ENCODE results near the gene SSH3.

Gene SSH3, protein sequence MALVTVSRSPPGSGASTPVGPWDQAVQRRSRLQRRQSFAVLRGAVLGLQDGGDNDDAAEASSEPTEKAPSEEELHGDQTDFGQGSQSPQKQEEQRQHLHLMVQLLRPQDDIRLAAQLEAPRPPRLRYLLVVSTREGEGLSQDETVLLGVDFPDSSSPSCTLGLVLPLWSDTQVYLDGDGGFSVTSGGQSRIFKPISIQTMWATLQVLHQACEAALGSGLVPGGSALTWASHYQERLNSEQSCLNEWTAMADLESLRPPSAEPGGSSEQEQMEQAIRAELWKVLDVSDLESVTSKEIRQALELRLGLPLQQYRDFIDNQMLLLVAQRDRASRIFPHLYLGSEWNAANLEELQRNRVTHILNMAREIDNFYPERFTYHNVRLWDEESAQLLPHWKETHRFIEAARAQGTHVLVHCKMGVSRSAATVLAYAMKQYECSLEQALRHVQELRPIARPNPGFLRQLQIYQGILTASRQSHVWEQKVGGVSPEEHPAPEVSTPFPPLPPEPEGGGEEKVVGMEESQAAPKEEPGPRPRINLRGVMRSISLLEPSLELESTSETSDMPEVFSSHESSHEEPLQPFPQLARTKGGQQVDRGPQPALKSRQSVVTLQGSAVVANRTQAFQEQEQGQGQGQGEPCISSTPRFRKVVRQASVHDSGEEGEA

DNA sequence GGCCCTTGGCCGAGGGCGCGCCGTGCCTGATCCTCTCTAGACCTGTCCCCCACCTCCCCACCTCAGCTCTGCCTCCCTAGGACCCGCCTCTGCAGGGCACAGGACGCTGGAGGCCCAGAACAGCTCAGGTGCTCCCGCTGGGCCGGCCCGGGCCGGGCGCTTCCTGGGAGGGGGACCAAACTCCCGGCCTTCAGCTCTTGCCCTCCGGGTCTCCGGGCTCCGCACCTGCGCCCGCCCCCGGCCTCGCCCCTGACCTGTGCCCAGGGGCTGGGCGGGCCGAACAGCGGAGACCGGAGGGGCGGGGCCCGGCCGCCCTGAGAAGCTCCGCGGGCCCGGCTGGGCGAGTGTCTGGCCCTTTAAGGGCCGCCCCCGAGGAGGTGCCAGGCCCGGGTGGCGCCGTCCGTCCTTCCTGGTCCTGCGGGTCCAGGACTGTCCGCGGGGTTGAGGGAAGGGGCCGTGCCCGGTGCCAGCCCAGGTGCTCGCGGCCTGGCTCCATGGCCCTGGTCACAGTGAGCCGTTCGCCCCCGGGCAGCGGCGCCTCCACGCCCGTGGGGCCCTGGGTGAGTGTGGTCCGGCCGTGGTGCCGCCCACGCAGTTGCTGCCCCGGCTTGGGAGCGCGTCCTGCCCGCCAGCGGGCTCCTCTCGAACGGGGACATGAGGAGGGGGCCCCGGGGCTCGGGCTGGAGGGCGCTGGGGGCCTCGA, at the start of gene SSH3:
SSH3 (plus strand) TSS at position 399 of the 703 bp plus-strand sequence; CDS start at position 495, 96 bp downstream.
- in situ Hi-C loops (cut with MboI; ENCODE audit: low sequenced_read_pairs): no loop called here

DNA sequence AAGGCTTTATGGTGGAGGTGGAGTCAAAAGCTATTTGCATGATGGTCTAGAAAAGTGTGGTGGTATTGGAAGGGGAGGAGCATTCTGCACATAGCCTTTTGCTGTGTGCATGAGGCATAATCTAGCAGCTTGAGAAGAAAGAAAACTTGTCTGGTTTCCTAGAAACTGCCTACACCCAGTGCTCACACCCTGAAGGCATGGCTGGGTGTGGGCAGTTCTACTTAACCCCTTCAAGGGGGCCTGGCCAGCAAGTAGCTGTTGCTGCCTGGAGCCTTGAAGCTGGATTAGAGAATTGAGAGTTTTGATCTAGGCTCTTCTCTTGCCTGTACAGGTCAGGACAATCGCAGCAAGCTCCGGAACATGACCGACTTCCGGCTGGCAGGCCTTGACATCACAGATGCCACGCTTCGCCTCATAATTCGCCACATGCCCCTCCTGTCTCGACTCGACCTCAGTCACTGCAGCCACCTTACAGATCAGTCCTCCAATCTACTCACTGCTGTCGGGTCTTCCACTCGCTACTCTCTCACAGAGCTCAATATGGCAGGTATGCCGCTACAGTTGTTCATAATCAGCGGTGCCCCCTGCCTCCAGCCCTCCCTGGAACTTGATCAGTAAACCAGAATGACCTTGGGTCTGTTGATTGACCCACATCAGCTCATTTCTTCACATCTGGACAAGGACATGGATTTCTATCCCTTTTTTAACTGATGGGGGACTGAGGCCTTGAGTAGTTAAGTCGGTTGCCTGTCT, 49.3 kb upstream of the SSH3 start:
- in situ Hi-C loops (cut with MboI; ENCODE audit: low sequenced_read_pairs): loop anchor here (10.0 kb wide), 1 partner anchor 131 kb away; no protein-coding TSS in a partner anchor

DNA sequence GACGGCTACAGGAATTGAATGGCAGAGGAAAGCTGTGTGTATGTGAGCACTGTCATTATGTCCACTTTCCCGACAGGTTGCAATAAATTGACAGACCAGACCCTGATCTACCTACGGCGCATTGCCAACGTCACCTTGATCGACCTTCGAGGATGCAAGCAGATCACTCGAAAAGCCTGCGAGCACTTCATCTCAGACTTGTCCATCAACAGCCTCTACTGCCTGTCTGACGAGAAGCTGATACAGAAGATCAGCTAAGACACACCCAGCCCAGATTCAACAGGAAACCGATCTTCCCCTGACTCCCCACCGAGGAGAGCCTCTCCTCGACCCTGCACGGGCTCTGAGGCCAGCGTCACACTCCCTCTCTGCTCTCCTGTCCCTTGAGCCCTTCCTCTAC, 48.5 kb upstream of the SSH3 start:
- in situ Hi-C loops (cut with MboI; ENCODE audit: low sequenced_read_pairs): loop anchor here (10.0 kb wide), 1 partner anchor 130 kb away; no protein-coding TSS in a partner anchor

DNA sequence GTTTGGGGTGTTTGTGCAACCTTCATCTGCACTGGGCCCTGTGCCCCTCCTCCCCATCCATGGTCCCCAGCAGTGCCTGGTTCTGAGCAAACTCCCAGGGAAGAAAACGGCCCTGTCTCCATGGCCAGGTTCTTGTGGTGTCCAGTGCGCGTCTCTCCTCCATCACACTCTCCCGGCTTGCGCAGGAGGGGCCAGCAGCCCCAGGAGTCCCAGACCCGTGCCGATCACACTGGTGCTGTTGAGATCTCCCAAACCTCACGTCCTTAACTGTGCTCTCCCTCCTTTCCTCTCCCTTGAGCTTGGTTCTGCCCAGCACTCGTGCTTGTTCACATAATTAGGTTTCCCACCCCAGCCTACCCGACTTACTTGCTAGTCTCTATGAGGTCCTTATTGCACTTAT, 48.0 kb upstream of the SSH3 start:
- in situ Hi-C loops (cut with MboI; ENCODE audit: low sequenced_read_pairs): loop anchor here (10.0 kb wide), 1 partner anchor 129 kb away; no protein-coding TSS in a partner anchor

DNA sequence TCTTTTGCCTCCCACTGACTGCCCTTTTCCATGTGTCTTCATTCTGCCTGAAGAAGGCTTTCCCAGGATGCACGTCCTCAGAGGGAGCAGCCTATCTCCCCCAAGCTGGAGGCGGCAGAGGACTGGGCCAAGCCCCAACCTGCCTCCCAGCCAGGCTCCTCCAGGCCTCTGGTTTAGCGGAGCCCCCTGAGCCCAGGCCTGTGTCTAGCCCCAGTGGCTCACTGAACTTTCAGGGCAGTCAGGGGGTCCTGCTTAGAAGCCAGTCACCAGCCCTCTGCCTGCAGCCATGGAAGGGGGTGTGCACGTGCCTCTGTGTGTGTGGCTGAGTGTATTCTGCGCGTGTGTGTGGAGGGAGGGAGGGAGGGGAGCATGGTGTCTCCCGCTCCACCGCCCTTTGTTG, 47.5 kb upstream of the SSH3 start:
- in situ Hi-C loops (cut with MboI; ENCODE audit: low sequenced_read_pairs): loop anchor here (10.0 kb wide), 1 partner anchor 129 kb away; no protein-coding TSS in a partner anchor

DNA sequence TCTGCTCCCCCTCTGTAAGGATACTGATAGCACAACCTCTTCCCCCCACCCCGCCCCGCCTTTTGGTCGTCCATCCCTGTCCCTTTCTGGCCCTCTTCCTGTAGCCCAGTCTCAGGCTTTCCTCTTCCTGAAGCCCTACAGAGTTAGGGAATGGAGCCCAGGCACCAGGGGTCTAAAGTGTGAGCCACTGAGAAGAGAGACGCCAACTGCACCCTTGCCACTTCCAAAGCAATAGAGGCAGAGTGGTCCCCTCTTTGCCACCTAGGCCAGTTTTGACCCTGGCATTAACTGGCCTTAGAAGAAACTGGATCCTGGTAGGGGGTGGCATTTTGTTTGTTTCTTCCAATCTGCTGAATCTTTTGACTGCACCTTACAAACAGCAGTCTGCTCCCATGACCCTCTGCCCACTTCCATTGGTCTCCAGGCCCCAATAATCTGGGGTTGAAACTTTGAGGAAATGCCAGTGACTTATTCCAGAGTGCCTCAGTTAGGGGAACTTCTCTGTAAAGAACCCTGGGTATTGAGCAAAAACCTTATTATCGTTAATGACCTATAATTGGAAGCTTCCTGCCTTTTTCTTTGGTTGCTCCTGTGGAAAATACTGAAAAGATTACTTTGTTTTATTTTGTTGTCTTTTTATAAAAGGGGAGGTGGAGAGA, 46.7 kb upstream of the SSH3 start:
- in situ Hi-C loops (cut with MboI; ENCODE audit: low sequenced_read_pairs): loop anchor here (10.0 kb wide), 1 partner anchor 128 kb away; no protein-coding TSS in a partner anchor

DNA sequence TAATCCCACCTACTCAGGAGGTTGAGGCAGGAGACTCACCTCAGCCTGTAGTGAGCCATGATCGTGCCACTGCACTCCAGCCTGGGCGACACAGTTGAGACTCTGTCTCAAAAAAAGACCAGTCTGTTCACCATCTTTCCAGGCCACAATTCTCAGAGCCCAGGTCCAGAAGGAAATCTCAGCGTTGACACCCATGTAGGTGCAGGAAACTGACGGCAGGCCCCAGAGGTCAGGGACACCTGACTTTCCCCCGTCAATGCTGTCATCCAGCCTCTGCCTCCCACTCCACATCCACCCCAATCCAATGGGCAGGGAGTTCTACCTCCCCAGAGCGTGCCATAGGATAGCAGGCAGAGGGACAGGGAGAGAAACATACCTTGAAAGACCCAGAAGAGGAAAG, 42.9 kb upstream of the SSH3 start:
- in situ Hi-C loops (cut with MboI; ENCODE audit: low sequenced_read_pairs): loop anchor here (5.0 kb wide), 1 partner anchor 52 kb away; no protein-coding TSS in a partner anchor

DNA sequence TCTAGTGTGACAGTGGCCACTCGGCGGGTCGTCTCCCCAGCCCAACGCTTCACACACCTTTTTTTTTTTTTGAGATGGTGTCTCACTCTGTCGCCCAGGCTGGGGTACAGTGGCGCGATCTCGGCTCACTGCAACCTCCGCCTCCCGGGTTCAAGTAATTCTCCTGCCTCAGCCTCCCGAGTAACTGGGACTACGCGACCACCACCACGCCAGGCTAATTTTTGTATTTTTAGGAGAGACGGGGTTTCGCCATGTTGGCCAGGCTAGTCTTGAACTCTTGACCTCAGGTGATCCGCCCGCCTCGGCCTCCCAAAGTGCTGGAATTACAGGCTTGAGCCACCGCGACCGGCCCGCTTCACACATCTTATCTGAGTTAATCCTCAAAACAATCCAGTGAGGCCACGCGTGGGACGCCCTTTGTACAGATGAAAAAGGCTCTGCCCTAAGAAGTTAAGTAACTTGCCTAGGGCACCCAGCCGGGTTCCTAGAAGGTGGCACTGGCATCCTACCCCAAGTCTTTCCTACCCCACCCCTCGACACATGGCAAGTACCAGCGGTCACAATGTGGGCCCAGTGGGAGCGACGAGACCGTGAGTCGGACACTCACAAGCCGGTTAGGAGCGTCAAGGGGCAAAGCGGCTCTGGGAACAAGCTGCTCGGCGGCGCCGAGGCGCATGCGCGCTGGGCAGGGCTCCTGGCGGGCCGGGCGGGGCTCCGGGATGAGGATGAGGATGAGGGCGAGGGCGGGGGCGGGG, 42.3 kb upstream of the SSH3 start:
- in situ Hi-C loops (cut with MboI; ENCODE audit: low sequenced_read_pairs): loop anchor here (5.0 kb wide), 1 partner anchor 51 kb away; no protein-coding TSS in a partner anchor

DNA sequence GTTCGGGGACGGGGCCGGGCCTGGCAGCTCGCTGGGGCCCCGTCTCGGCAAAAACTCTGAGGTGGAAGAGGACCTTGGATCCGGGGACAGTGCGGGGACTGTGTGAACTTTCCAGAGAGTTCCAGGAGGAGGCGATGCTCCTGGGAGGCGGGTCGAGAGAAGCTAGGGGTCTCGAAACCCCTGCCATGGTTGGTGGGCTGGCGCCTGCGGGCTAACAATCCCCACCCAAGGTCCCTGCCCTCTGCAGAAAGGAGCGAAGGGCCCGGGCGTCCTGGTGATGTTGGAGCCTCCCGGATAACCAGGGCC, 41.7 kb upstream of the SSH3 start:
- in situ Hi-C loops (cut with MboI; ENCODE audit: low sequenced_read_pairs): loop anchor here (5.0 kb wide), 1 partner anchor 51 kb away; no protein-coding TSS in a partner anchor

DNA sequence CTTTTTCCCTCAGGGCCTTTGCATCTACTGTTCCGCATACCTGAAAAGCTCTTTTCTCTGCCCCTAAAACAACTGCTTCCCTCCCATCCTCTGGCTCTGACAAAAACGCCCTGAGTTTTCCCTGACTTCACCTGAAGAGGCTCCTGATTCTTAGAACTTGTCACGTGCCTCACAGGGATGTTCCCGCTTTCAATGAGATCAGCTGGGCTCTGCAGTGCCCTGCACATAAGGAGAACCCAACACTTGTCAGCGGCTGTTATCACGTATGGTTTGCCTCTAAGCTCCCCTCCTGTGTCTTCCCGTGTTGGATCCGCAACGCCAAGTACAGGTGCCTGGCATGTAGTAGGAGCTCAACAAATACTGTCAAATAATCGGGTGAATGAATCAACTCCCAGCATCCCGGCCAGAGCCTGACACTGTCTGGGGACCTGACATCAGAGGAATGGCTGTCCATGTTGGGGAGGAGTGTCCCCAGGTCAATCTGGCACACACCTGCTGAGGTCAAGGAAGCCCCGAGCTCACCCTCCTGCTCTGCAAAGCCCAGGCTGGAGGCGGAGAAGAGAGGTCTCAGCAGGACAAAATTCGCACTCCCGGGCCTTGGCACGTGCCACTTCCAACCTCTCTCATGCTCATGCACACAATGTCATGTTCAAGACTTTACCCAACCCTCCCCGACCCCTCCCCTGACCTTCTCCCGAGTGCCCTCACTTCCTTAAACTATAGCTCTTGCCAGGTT, 41.2 kb upstream of the SSH3 start:
- in situ Hi-C loops (cut with MboI; ENCODE audit: low sequenced_read_pairs): loop anchor here (5.0 kb wide), 1 partner anchor 50 kb away; no protein-coding TSS in a partner anchor

DNA sequence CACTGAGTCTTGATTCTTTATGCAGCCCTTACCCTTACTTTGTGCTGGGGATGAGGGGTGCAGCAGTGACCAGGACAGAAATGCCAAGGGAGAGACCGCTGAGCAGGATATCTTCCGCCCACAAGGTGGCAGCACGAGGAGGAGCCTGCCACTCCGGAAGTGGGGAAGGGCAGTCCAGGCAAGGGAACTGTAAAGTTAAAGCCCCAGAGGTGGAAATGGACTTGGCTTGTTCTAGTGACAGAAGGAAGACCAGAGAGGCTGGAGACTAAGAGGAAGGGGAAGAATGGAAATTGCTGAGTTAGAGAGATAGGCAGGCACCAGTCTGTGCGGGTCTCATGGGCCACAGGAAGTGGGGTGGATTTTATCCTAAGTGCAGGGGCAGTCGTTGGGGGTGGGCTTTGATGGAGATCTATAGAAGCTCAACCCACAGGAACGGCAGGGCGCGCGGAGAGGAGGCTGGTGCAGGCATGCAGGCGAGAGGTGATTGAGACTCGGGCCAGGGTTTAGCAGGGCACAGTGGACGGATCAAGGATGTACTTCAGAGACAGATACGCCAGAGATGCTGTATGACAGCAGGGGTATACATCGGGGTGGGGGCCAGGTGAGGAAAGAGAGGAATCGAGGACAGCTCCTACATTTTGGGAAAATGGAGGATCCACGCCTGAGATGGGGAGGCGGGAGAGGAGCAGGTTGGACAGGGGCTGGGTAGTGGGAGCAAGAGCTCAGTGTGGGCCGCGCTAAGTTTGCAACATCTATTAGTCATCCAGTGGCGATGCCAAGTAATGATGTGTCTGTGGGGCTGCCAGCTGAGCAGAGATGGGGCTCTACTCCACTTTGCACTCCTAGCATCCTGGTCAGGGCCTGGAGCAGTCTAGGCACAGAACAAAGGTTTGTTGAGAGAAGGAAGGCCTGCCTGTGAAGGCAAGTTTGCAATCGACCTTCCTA, 40.3 kb upstream of the SSH3 start:
- in situ Hi-C loops (cut with MboI; ENCODE audit: low sequenced_read_pairs): loop anchor here (5.0 kb wide), 1 partner anchor 49 kb away; no protein-coding TSS in a partner anchor

DNA sequence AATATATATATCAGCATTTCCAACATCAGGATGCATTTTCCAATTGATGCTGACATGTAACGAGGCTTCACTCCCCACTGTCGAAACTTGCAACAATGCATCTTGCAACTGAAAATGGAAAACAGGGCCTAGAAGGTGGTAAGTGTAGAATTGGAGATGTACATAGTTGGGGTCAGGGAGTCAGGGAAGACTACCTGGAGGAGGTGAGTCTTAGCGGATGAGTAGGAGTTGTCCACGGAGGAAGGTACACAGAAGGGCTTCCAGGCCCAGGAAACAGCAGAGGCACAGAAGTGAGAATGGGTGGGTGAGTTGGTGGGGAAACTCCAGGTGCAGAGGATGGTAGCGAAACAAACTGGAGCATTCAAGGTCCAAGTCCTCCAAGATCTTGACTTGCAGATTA, 39.1 kb upstream of the SSH3 start:
- in situ Hi-C loops (cut with MboI; ENCODE audit: low sequenced_read_pairs): loop anchor here (5.0 kb wide), 1 partner anchor 48 kb away; no protein-coding TSS in a partner anchor

DNA sequence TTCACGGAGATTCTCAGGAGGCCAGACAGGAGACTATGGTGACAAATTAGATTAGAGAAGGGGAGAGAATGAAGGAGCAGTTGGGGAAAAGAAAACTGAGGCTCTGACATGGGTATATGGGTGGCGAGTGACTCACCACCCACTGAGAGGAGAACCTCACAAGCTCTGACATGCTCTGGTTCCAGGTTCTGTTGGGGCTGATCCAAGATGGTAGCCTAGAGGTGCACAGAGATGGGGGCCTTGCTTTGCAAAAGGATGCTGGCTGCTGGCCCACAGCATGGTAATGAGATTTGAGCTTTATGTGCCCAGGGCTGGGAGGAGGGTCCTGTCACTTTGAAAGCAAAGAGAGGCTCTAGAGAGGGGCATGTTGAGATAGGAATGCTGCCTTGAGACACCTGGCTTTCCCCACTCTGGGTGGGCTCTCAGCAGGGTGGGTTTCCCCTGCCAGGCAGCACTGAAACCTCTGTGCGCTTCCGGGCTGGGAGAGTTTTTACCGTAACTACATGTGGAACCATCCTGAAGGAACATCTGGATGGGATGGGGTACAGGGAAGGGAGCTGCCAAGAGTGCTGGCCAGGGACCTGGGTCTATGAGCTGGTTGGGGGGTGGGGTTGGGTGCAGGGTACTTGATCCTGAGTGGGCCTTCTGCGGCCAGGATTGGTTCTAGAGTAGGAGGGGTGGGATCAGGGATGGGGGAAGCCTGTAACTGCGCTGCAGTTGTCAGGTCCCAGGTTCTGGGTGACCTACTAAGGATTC, 38.3 kb upstream of the SSH3 start:
- in situ Hi-C loops (cut with MboI; ENCODE audit: low sequenced_read_pairs): loop anchor here (5.0 kb wide), 1 partner anchor 47 kb away; no protein-coding TSS in a partner anchor

DNA sequence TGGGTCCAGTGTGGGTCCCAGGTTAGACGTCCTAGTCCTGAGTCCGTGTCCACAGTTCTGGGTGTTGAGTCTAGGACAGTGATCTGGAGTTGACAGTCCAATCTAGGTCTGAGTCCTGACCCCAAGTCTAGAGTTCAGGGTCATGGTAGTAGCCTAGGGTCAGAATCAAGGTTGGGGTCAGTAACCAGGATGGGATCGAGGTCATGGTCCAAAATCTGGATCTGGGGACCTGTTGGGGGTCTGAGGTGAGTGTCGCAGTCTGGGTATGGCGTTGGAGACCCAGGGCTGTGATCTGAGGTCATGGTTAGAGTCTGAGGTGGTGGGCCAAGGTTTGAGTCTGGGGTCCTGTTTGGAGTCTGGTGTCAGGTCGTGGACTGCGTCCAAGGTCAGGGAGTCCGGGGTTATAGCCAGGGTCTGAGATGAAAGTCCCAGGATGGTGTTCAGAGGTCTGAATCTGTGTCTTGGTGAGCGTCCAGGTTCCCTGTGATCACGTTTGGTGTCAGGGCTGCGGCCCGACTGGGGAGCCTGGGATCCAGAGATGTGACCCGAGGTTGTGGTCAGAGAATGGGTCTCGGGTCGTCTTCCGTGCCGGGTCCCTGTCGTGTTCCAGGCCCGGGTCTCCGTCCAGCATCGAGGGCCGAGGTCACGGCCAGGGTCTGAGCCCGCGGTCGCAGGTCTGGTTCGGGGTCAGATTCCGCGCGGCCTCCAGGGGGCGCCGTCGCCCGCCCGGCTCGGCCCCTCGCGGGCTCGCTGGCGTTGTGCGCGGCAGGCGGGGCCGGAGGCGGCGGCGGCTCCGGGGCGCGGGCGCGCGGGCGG, 37.5 kb upstream of the SSH3 start:
- in situ Hi-C loops (cut with MboI; ENCODE audit: low sequenced_read_pairs): no loop called here

DNA sequence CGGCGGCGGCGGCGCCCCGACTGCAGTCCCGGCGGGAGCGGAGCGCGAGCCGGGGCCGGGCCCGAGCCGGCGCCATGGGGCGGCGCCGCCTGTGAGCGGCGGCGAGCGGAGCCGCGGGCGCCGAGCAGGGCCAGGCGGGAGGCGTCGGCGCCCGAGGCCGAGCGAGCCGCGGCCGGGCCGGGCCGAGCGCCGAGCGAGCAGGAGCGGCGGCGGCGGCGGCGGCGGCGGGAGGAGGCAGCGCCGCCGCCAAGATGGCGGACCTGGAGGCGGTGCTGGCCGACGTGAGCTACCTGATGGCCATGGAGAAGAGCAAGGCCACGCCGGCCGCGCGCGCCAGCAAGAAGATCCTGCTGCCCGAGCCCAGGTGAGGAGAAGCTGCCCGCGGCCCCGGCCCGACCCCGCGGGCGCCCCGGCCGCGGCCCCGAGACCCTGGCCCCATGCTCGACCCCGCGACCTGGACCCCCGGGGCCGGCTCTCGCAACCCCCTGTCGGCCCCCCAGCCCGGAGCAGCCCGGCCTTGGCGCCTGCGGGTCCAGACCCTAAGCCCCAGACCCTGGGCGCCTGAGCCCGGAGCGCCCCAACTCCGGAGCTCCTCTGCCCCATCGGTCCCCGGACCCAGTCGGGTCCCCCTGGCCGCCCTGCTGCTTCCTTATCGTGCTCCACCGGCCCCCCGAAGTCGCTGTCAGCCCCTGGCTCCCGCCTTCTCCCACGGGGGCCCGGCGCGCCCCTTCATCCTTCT, 36.7 kb upstream of the SSH3 start, which contains the start of gene GRK2:
GRK2 (plus strand) TSS at position 25 of the 739 bp plus-strand sequence; CDS start at position 252, 227 bp downstream.
- in situ Hi-C loops (cut with MboI; ENCODE audit: low sequenced_read_pairs): no loop called here

All from HL-60/S4 treated with phorbol 12-myristate 13-acetate at 8.2 ng/mL for 4 days and 3 days (cell line).